Small intestine (tissue), 7 donors: ENCODE data around the gene HMOX2. TPM values are rescaled to one million over a fixed set of nuclear protein-coding genes. Genes with fewer than 3 reads are reported as not detected.
A peak's percentile ranks its signal among the peaks of the same experiment; 100 is the strongest.

Experiments used
- DNase-seq, 2 donors: peaks; one replicate each; pipeline versions ENCODE4 v3.0.0 to v3.0.0-alpha.2; 2013
- FAIRE-seq: peaks from 2 replicates; lab custom pipeline; 2012; peaks lifted over from hg19 to GRCh38; lab: Jason Lieb, UNC
- H3K27ac ChIP-seq, 3 donors: one replicate each; pipeline ENCODE4 v1.5.1; 2013; ENCODE audit warnings: low read length in 2 of 3, mild to moderate bottlenecking in 2 of 3, control low read depth in 1 of 3, inconsistent platforms in 1 of 3, low read depth in 1 of 3, moderate library complexity in 1 of 3
- H3K27me3 ChIP-seq, 3 donors: one replicate each; pipeline ENCODE4 v1.6.1; 2013; ENCODE audit warnings: low read length in 3 of 3, inconsistent platforms in 1 of 3; ENCODE audit not compliant: control insufficient read depth in 3 of 3, insufficient read depth in 3 of 3
- H3K36me3 ChIP-seq, 3 donors: one replicate each; pipeline ENCODE4 v1.6.1; 2013; ENCODE audit warnings: low read length in 3 of 3, inconsistent platforms in 1 of 3, low read depth in 1 of 3, mild to moderate bottlenecking in 1 of 3, moderate library complexity in 1 of 3; ENCODE audit not compliant: control insufficient read depth in 3 of 3, insufficient read depth in 2 of 3
- H3K4me1 ChIP-seq, 3 donors: one replicate each; pipeline ENCODE4 v1.6.1; 2013; ENCODE audit warnings: low read length in 2 of 3, inconsistent platforms in 1 of 3, low read depth in 1 of 3, mild to moderate bottlenecking in 1 of 3, moderate library complexity in 1 of 3; ENCODE audit not compliant: control insufficient read depth in 3 of 3, insufficient read depth in 2 of 3
- H3K4me3 ChIP-seq, 3 donors: one replicate each; pipeline ENCODE4 v1.5.1; 2013; ENCODE audit warnings: low read length in 3 of 3, control low read depth in 1 of 3, inconsistent platforms in 1 of 3, low read depth in 1 of 3, mild to moderate bottlenecking in 1 of 3, moderate library complexity in 1 of 3
- H3K9me3 ChIP-seq, 2 donors: one replicate each; pipeline ENCODE4 v1.6.1; 2013; ENCODE audit warnings: low read depth in 1 of 2, low read length in 1 of 2; ENCODE audit not compliant: control insufficient read depth in 2 of 2, insufficient read depth in 1 of 2
- WGBS, 3 donors: extraction: QIAGEN DNeasy Blood & Tissue Kit; methylation state at CpG; one replicate each; pipeline ENCODE4 v1.1.7; 2013; 5-methylcytosine and 5-hydroxymethylcytosine counted together
- polyA plus RNA-seq, 4 donors: library from polyadenylated mRNA; stranded (reverse) in 3 of 4; unstranded in 1 of 4; fragments of 200-250 nt in 3 of 4; fragments of 120-200 nt in 1 of 4; gene quantifications; one replicate each; pipeline versions ENCODE4 v1.2.1 to v1.2.3, GENCODE V29; 2013
- donor health status: healthy with polysubstance abuse.
- donor health status: control.
- donor health status: control.
- donor health status: Bipolar disorder and iron deficiency.
- donor health status: healthy.

HMOX2 gene
- polyA plus RNA-seq, 4 donors = 42.1 to 89.7 (median 74.6) TPM

DNA sequence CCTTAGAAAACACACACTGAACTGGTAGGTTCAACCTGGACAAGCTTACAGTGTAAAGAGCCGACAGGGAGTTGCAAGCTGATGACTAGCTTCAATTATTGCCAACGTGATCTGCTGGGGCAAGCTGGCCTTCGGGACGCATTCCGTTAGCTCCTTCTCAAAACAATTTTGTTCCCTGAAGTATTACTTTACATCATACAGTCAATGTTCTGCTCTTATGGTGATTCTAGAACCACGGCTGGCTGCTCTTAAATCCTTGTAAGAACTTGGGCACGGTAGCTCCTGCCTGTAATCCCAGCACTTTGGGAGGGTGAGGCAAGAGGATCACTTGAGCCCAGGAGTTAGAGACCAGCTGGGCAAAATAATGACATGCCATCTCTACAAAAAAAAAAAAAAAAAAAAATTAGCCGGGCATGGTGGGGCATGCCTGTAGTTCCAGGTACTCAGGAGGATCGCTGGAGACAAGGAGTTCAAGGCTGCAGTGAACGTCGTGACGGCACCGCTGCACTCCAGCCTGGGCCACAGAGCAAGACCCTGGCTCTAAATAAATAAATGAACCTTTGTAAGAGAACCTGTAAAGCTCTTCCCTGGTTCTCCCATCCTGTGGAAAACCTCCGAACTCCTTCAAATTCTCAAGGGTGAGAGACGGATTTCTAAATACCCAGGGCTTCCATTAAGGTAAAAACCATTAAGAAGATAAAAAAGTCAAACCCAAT, 60.4 kb downstream of the HMOX2 start:
- FAIRE-seq (no peak), DNase-seq (no peak)
- Histone ChIP-seq H3K27me3 (no peaks in the 10 kb centered on the region), H3K27ac (no peak overlapping the region), H3K4me1 (peaks cover 0 to 9% (median 8%) of the 10 kb centered on the region in 3 donors), H3K36me3 (peaks cover 0 to 41% (median 2%) of the 10 kb centered on the region in 3 donors), H3K4me3 (no peak overlapping the region), H3K9me3 (peaks cover 0 to 22% of the 10 kb centered on the region in 2 donors)
- WGBS, 3 donors = 87 to 94% (median 93%) methylated on average over 15 of the region's 15 CpGs

GRCh38 chr16:4537376-4538343, 61.5 kb downstream of the HMOX2 start:
- peaks cover 0 to 22% of the 10 kb centered on the region in 2 donors for H3K9me3 ChIP-seq
- no peaks in the 10 kb centered on the region for H3K27me3 ChIP-seq
- peaks cover 0 to 9% (median 8%) of the 10 kb centered on the region in 3 donors for H3K4me1 ChIP-seq
- peak overlapping the region; percentile 51 to 84 (median 68) for H3K4me3 ChIP-seq
- H3K36me3 ChIP-seq = peaks cover 0 to 32% (median under 1%) of the 10 kb centered on the region in 3 donors
- FAIRE-seq (no peak), DNase-seq (peak; percentile 58 to 65)
- WGBS, 3 donors = 7 to 12% (median 8%) methylated on average over 62 to 75 of the region's 75 CpGs
- peak overlapping the region; percentile 30 to 94 (median 82) for H3K27ac ChIP-seq

- WGBS, 3 donors = 4 to 8% (median 5%) methylated on average over 39 to 67 of the region's 67 CpGs
- peaks cover 0 to 22% (median 0%) of the 10 kb centered on the region in 3 donors for H3K36me3 ChIP-seq
- peaks cover 0 to 9% (median 6%) of the 10 kb centered on the region in 3 donors for H3K4me1 ChIP-seq
- peak within 1 kb of the TSS; percentile 82 to 94 (median 86) for H3K27ac ChIP-seq
- no peaks in the 10 kb centered on the region for H3K27me3 ChIP-seq
- peaks cover 0 to 22% of the 10 kb centered on the region in 2 donors for H3K9me3 ChIP-seq
- no peak for FAIRE-seq
- H3K4me3 ChIP-seq = peak within 1 kb of the TSS; percentile 51 to 84 (median 68)
- DNase-seq = peak; percentile 96 to 99
Observed at GRCh38 chr16:4538350-4539235, 62.4 kb downstream of the HMOX2 start, which contains the start of gene CDIP1. CDIP1 (minus strand) TSS chr16:4538773; CDS start chr16:4514130, 24,643 bp downstream.

DNA sequence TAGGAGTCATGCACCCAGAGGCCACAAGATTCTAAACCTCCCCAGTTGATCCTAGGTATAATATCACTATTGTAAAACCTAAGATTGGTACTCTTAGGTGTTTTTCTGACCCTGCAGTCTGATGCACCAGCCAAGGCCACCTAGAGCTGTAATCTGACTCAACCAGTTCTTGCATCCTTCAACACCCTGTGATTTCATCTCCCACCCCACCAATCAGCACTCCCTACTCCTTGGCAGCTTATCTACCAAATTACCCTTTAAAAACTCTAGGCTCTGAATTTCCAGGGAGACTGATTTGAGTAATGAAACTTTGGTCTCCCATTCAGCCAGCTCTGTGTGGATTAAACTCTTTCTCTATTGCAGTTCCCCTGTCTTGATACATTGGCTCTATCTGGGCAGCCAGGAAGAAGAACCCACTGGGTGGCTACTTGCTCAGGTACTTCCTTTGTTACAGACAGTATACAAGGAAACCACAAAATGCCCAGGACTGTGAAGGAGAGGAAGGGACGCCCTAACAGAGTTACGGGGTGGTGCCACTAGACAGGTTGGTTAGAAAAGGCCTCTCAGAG, 63.6 kb downstream of the HMOX2 start:
- Histone ChIP-seq H3K36me3 (peaks cover 0 to 13% (median 0%) of the 10 kb centered on the region in 3 donors), H3K27ac (no peak overlapping the region), H3K27me3 (no peaks in the 10 kb centered on the region), H3K4me3 (no peak overlapping the region), H3K4me1 (peaks cover 0 to 9% (median 4%) of the 10 kb centered on the region in 3 donors), H3K9me3 (peaks cover 0 to 22% of the 10 kb centered on the region in 2 donors)
- no peak for FAIRE-seq
- DNase-seq = no peak
- WGBS, 3 donors = 97 to 100% (median 97%) methylated on average over 2 of the region's 2 CpGs

DNA sequence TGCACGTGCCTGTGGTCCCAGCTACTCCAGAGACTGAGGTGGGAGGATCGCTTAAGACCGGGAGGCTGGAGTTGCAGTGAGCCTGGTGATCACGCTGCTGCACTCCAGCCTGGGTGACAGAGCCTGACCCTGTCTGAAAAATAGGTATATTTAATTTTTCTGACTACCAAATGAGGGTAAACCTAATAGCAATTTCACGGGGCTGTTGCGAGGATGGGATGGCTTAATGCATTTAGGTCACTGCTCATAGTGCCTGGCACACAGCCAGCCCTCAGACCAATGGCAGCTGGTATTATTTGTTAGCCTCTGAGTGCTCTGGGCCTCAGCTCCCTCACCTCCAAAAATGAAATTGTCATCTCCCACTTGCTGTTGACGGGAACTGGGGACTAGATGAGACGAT, 68.3 kb downstream of the HMOX2 start:
- 78 to 83% (median 80%) methylated on average over 8 of the region's 8 CpGs for WGBS, 3 donors
- DNase-seq (no peak), FAIRE-seq (no peak)
- H3K4me3 ChIP-seq = no peak overlapping the region
- H3K27ac ChIP-seq = no peak overlapping the region
- H3K9me3 ChIP-seq = peaks cover 0 to 14% of the 10 kb centered on the region in 2 donors
- H3K4me1 ChIP-seq = no peaks in the 10 kb centered on the region
- H3K27me3 ChIP-seq = no peaks in the 10 kb centered on the region
- no peaks in the 10 kb centered on the region for H3K36me3 ChIP-seq

GRCh38 chr16:4548124-4548523, 71.9 kb downstream of the HMOX2 start:
- Histone ChIP-seq H3K36me3 (no peaks in the 10 kb centered on the region), H3K4me3 (no peak overlapping the region), H3K4me1 (peaks cover 0 to 3% (median 0%) of the 10 kb centered on the region in 3 donors), H3K27me3 (no peaks in the 10 kb centered on the region), H3K9me3 (no peaks in the 10 kb centered on the region), H3K27ac (no peak overlapping the region)
- WGBS, 3 donors = 17 to 68% (median 45%) methylated on average over 13 of the region's 13 CpGs
- DNase-seq (peak in 1 of 2 donors; percentile 49), FAIRE-seq (no peak)

- H3K4me3 ChIP-seq = no peak overlapping the region
- peaks cover 0 to 3% (median 0%) of the 10 kb centered on the region in 3 donors for H3K4me1 ChIP-seq
- 38 to 49% (median 42%) methylated on average over 4 of the region's 4 CpGs for WGBS, 3 donors
- no peak overlapping the region for H3K27ac ChIP-seq
- no peaks in the 10 kb centered on the region for H3K9me3 ChIP-seq
- no peaks in the 10 kb centered on the region for H3K27me3 ChIP-seq
- FAIRE-seq = no peak
- no peak for DNase-seq
- no peaks in the 10 kb centered on the region for H3K36me3 ChIP-seq
Observed at GRCh38 chr16:4550591-4550990, 74.4 kb downstream of the HMOX2 start.
